ENCODE results near the gene PFN3. TPM values are rescaled to one million over a fixed set of nuclear protein-coding genes. Genes with fewer than 3 reads are reported as not detected.

PFN3 gene
- total RNA-seq, 2 experiments from 2014 or later: not detected

- Mint-ChIP-seq H3K27ac (peak overlapping the region; percentile 56), H3K27me3 (no peaks in the 10 kb centered on the region), H3K36me3 (ENCODE audit: low read depth) (peaks cover 56% of the 10 kb centered on the region), H3K4me3 (peak overlapping the region; percentile 82), H3K4me1 (ENCODE audit: low read depth) (peaks cover 71% of the 10 kb centered on the region), H3K9me3 (no peaks in the 10 kb centered on the region)
- intact Hi-C loops (cut with DNase I, micrococcal nuclease): no loop called here
- peak overlapping the region; percentile 11 for H3K4me3 ChIP-seq (ENCODE audit: low read length)
- peak overlapping the region; percentile 62 to 73 for H3K27ac ChIP-seq (ENCODE audit: low read depth in 1 of 2, low read length in 2 of 2)
- TF ChIP-seq CTCF (IDR thresholded peaks at IDR 0.05): no peak
- H3K4me1 ChIP-seq (ENCODE audit: insufficient read depth, low read length): peaks cover 89% of the 10 kb centered on the region
- H3K9me3 ChIP-seq (ENCODE audit: control insufficient read depth in 1 of 2, insufficient read depth in 1 of 2, low read length in 2 of 2): no peaks in the 10 kb centered on the region
- no peaks in the 10 kb centered on the region for H3K27me3 ChIP-seq (ENCODE audit: control insufficient read depth in 1 of 2, insufficient read depth in 2 of 2, low read length in 2 of 2)
- DNase-seq (peak in 11 of 14 experiments; percentile 24 to 75 (median 50)), ATAC-seq (ENCODE audit: poor library complexity) (peak; percentile 59)
- POLR2A ChIA-PET: interaction anchor here (0.6 to 6.4 kb wide), 16 partner anchors 8 to 83 kb away, joined by 3 to 51 read pairs (median 6); partner anchors contain the start of genes GRK6, LMAN2 and RGS14
- CTCF ChIA-PET: interaction anchor here (1.1 to 6.2 kb wide), 6 partner anchors 11 to 83 kb away, joined by 3 to 60 read pairs (median 6); no protein-coding TSS in a partner anchor
- peaks cover 60% of the 10 kb centered on the region for H3K36me3 ChIP-seq (ENCODE audit: insufficient read depth, low read length)
Measured at GRCh38 chr5:177372034-177372896, 28.2 kb downstream of the PFN3 start.

- no peaks in the 10 kb centered on the region for H3K27me3 ChIP-seq (ENCODE audit: control insufficient read depth in 1 of 2, insufficient read depth in 2 of 2, low read length in 2 of 2)
- ChIA-PET POLR2A (interaction anchor here (0.6 to 6.4 kb wide), 14 partner anchors 11 to 84 kb away, joined by 3 to 51 read pairs (median 12); partner anchors contain the start of genes GRK6, LMAN2 and RGS14), CTCF (interaction anchor here (1.0 to 6.2 kb wide), 15 partner anchors 7 to 84 kb away, joined by 3 to 60 read pairs (median 4); partner anchors contain the start of genes LMAN2 and RGS14)
- H3K27ac ChIP-seq (ENCODE audit: low read depth in 1 of 2, low read length in 2 of 2): peak overlapping the region; percentile 62 to 73
- no peaks in the 10 kb centered on the region for H3K9me3 Mint-ChIP-seq
- H3K4me1 ChIP-seq (ENCODE audit: insufficient read depth, low read length): peaks cover 81% of the 10 kb centered on the region
- H3K4me1 Mint-ChIP-seq (ENCODE audit: low read depth): peaks cover 71% of the 10 kb centered on the region
- H3K36me3 ChIP-seq (ENCODE audit: insufficient read depth, low read length): peaks cover 68% of the 10 kb centered on the region
- H3K4me3 Mint-ChIP-seq: peak overlapping the region; percentile 82
- no peaks in the 10 kb centered on the region for H3K9me3 ChIP-seq (ENCODE audit: control insufficient read depth in 1 of 2, insufficient read depth in 1 of 2, low read length in 2 of 2)
- peak overlapping the region; percentile 48 for H3K4me3 ChIP-seq (ENCODE audit: low read length)
- no peaks in the 10 kb centered on the region for H3K27me3 Mint-ChIP-seq
- H3K27ac Mint-ChIP-seq: peak overlapping the region; percentile 56
- no peak for TF ChIP-seq CTCF (IDR thresholded peaks at IDR 0.05)
- ATAC-seq (ENCODE audit: poor library complexity) (no peak), DNase-seq (peak in 1 of 14 experiments; percentile 36)
- peaks cover 62% of the 10 kb centered on the region for H3K36me3 Mint-ChIP-seq (ENCODE audit: low read depth)
- intact Hi-C loops (cut with DNase I, micrococcal nuclease): loop anchor here in 1 of 2 experiments (2.0 kb wide), 1 partner anchor 31 kb away; no protein-coding TSS in a partner anchor
Measured at GRCh38 chr5:177371120-177372033, 29.1 kb downstream of the PFN3 start.

Measured in CD4-positive, alpha-beta T cell (primary cell).